Nephron progenitor cell (in vitro differentiated cells): ENCODE data around the gene POLN.

Experiments used
- DNase-seq: peaks from one replicate; pipeline ENCODE4 v3.0.0; 2021
- H3K27ac Mint-ChIP-seq: 2 replicates; pipeline ENCODE4 v1.8.0; 2021; ENCODE audit warnings: mild to moderate bottlenecking, moderate library complexity, mixed read lengths
- H3K27me3 Mint-ChIP-seq: 2 replicates; pipeline ENCODE4 v1.8.0; 2021; ENCODE audit warnings: mild to moderate bottlenecking, low read depth, mixed read lengths; ENCODE audit not compliant: poor library complexity
- H3K36me3 Mint-ChIP-seq: 2 replicates; pipeline ENCODE4 v1.8.0; 2021; ENCODE audit warnings: low read depth, mixed read lengths
- H3K4me1 Mint-ChIP-seq: 2 replicates; pipeline ENCODE4 v1.8.0; 2021; ENCODE audit warnings: mixed read lengths
- H3K4me3 Mint-ChIP-seq: 2 replicates; pipeline ENCODE4 v1.8.0; 2021; ENCODE audit warnings: mild to moderate bottlenecking, moderate library complexity, mixed read lengths
- H3K9me3 Mint-ChIP-seq: 2 replicates; pipeline ENCODE4 v1.8.0; 2021; ENCODE audit warnings: mild to moderate bottlenecking, moderate library complexity, mixed read lengths
- CTCF ChIP-seq: fragments of 200-600 bp; sonication (generic); IDR thresholded peaks from 2 replicates; pipeline ENCODE4 v1.5.0; 2021; ENCODE audit warnings: antibody characterized with exemption

Gene POLN

GRCh38 chr4:2061186-2062131, 180.5 kb downstream of the POLN start:
- peaks cover 37% of the 10 kb centered on the region for H3K27me3 Mint-ChIP-seq
- no peak overlapping the region for H3K4me3 Mint-ChIP-seq
- H3K36me3 Mint-ChIP-seq: no peaks in the 10 kb centered on the region
- no peak for TF ChIP-seq CTCF
- H3K9me3 Mint-ChIP-seq: no peaks in the 10 kb centered on the region
- H3K4me1 Mint-ChIP-seq: no peaks in the 10 kb centered on the region
- DNase-seq: peak; percentile 52
- H3K27ac Mint-ChIP-seq: no peak overlapping the region

DNA sequence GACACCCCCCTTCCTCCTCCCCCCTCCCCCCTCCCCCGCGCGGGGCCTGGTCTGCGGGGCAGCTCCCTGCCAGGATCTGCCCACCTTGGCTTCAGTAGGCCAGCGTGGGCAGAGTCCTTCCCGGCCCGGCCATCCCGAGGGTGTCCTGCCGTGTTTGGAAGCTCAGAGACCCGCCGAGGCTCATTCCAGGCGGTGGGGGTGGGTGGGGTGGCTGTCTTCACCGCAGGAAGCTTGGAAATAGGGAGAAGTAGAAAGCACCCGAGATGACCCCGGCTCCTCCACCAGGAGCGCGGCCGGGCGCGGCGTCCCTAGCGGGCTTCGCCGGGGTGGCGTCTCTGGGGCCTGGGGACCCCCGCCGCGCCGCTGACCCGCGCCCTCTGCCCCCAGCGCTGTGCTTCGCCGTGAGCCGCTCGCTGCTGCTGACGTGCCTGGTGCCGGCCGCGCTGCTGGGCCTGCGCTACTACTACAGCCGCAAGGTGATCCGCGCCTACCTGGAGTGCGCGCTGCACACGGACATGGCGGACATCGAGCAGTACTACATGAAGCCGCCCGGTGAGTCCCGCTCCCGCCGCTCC, 181.2 kb downstream of the POLN start:
- Mint-ChIP-seq H3K9me3 (no peaks in the 10 kb centered on the region), H3K4me1 (no peaks in the 10 kb centered on the region), H3K27me3 (peaks cover 45% of the 10 kb centered on the region), H3K4me3 (no peak overlapping the region), H3K27ac (no peak overlapping the region), H3K36me3 (no peaks in the 10 kb centered on the region)
- peak; percentile 53 for DNase-seq
- TF ChIP-seq CTCF: no peak

DNA sequence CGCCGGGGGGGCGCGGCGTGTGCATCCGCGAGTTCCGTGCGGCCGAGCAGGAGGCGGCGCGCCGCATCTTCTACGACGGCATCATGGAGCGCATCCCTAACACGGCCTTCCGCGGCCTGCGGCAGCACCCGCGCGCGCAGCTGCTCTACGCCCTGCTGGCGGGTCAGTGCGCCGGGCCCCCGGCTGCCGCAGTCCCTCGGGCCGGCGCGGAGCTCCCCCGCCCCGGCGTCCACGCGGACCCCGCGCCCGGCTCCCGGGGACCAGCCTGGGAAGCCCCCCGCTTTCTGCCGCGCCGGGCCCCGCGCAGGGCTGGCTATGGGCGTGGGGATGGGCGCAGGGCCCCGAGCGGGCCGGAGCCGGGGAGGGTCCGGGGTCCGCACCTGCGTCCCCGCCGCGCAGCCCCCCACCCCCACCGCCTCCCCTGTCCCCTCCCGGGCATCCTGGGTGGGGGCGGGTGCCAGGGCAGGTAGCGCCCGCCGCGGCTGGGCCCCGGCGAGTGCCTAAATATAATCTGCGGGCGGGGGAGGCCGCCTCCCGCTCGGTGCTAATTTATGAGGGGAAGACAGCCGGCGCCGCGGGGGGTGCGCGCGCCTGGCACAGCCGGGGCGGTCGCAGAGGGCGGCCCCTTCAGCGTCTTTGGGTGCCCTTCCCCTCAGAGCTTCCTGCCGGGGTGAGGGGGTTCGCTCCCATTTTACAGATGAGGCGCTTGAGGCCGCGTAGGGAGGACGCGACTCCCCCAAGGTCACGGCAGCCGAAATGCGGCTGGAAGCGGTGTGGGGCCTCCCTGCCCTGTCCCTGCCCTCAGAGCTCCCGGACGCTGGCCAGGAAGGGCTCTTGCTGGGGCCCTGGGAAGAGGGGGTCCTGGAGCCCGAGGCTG, 182.0 kb downstream of the POLN start:
- no peak overlapping the region for H3K4me3 Mint-ChIP-seq
- no peak for TF ChIP-seq CTCF
- peaks cover 52% of the 10 kb centered on the region for H3K27me3 Mint-ChIP-seq

DNA sequence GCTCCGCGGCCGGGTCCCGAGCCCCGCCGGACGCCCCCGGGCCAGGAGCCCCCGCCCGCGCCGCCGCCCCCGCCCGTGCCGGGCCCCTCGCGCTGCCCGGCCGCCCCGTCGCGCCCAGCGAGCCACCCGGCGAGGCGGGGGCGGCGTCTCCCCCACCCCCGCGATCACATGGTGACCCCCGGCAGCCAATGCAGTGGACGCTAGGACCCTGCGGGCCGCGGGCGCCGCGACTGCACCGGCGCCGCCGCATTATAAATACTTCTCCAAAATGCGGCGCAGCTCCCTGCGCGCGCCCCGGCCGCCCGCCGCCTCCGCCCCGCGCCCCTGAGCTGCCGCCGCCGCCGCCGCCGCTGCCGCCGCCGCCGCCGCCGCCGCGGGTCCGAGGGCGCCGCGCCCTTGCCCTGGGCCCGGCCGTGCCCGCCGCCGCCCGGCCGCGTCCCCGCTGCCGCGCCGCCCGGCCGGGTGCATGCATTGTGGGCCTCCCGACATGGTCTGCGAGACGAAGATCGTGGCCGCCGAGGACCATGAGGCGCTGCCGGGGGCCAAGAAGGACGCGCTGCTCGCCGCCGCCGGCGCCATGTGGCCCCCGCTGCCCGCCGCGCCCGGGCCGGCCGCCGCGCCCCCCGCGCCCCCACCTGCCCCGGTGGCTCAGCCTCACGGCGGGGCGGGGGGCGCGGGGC, 182.7 kb downstream of the POLN start, which contains the start of gene NAT8L:
TSS of gene NAT8L (plus strand) at position 282 of the 680 bp plus-strand sequence. CDS start at position 467, 185 bp downstream.
- no peaks in the 10 kb centered on the region for H3K9me3 Mint-ChIP-seq
- no peak within 1 kb of the TSS for H3K4me3 Mint-ChIP-seq
- H3K4me1 Mint-ChIP-seq: no peaks in the 10 kb centered on the region
- no peak for TF ChIP-seq CTCF
- H3K36me3 Mint-ChIP-seq: no peaks in the 10 kb centered on the region
- H3K27ac Mint-ChIP-seq: no peak within 1 kb of the TSS
- DNase-seq: peak; percentile 62
- H3K27me3 Mint-ChIP-seq: peaks cover 57% of the 10 kb centered on the region

More for the DNA sequence above, 182.0 kb downstream of the POLN start:
- H3K36me3 Mint-ChIP-seq: no peaks in the 10 kb centered on the region
- no peaks in the 10 kb centered on the region for H3K4me1 Mint-ChIP-seq
- DNase-seq: peak; percentile 53
- no peak overlapping the region for H3K27ac Mint-ChIP-seq
- no peaks in the 10 kb centered on the region for H3K9me3 Mint-ChIP-seq

GRCh38 chr4:2058264-2059045, 183.5 kb downstream of the POLN start:
- no peak overlapping the region for H3K27ac Mint-ChIP-seq
- TF ChIP-seq CTCF: no peak
- peaks cover 63% of the 10 kb centered on the region for H3K27me3 Mint-ChIP-seq
- H3K4me3 Mint-ChIP-seq: no peak overlapping the region
- H3K4me1 Mint-ChIP-seq: no peaks in the 10 kb centered on the region
- H3K9me3 Mint-ChIP-seq: no peaks in the 10 kb centered on the region
- H3K36me3 Mint-ChIP-seq: no peaks in the 10 kb centered on the region
- peak; percentile 59 for DNase-seq
